ENCODE results near the gene CEND1.

CEND1 gene

GRCh38 chr11:815675-816432 is 26.0 kb upstream of the CEND1 start:
- intact Hi-C loops (cut with DNase I) = no loop called here
- DNase-seq = no peak

DNA sequence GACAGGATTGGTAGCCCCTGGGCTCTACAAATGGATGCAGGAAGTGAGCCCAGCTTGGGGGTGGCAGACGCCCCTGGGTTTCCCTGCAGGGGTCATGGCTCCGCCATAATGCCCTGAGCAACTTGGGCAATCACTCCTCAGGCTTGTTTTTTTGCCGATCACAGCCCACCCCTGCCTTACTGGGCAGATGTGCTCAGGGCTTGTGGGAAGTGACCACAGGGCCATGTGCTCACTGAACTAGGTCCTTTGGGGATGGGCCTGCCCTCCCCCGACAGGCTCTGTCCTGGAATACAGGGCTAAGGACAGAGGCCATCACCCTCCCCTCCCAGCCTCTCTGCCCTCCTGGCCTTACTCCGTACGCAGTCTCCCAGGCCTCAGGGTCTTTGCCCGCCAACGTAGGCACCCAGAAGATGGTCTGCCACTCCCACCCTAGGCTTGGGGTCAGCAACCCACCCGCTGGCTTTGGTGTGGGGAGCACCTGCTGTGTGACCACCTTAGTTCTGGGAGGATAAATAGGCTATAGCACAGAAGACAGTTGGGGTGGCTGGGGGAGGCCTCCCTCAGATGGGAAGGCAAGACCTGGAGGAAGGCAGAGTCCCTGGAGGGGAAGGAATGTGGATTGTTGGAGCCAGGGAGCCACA is 23.7 kb upstream of the CEND1 start:
- no peak for DNase-seq
- intact Hi-C loops (cut with DNase I) = no loop called here

DNA sequence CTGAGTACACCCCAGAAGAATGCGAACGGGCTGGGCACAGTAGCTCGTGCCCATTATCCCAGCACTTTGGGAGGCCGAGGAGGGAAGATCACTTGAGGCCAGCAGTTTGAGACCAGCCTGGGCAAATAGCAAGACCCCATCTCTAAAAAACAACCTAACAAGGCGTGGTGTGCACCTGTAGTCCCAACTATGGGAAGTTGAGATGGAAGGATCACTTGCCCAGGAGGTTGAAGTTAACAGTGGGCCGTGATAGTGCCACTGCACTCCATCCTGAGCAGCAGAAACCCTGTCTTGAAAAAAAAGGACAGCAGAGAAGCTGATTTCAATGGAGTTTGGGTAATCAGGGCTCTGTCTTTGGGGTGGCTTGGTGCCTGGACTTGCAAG is 23.2 kb upstream of the CEND1 start:
- no peak for DNase-seq
- intact Hi-C loops (cut with DNase I) = no loop called here

DNA sequence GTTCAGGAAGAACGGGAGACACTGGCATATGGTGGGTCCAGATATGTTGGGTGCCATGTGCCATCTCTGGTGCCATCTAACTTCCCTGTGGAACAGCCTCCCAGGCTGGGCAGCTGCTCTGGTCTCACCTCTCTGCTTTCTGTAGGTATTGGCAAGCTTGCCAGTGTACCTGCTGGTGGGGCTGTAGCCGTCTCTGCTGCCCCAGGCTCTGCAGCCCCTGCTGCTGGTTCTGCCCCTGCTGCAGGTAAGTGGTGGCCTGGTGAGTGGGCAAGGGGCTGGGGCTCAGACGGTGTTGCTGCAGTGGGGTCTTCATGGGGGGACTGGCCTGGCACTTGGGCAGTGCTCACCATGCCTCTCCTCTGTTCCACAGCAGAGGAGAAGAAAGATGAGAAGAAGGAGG is 22.5 kb upstream of the CEND1 start:
- intact Hi-C loops (cut with DNase I) = no loop called here
- no peak for DNase-seq

- intact Hi-C loops (cut with DNase I) = no loop called here
- no peak for DNase-seq
Observed at GRCh38 chr11:811446-812245, 21.8 kb upstream of the CEND1 start.

- intact Hi-C loops (cut with DNase I) = no loop called here
- no peak for DNase-seq
Observed at GRCh38 chr11:810040-810567, 20.2 kb upstream of the CEND1 start.

- intact Hi-C loops (cut with DNase I) = no loop called here
- DNase-seq = peak; percentile 95 to 99 (median 98)
Observed at GRCh38 chr11:809287-810039, 19.6 kb upstream of the CEND1 start, which contains the start of gene RPLP2. TSS of gene RPLP2 (plus strand) at chr11:809967. CDS start at chr11:810235, 268 bp downstream.

- intact Hi-C loops (cut with DNase I) = no loop called here
- DNase-seq = no peak
Observed at GRCh38 chr11:808427-809286, 18.8 kb upstream of the CEND1 start.

DNA sequence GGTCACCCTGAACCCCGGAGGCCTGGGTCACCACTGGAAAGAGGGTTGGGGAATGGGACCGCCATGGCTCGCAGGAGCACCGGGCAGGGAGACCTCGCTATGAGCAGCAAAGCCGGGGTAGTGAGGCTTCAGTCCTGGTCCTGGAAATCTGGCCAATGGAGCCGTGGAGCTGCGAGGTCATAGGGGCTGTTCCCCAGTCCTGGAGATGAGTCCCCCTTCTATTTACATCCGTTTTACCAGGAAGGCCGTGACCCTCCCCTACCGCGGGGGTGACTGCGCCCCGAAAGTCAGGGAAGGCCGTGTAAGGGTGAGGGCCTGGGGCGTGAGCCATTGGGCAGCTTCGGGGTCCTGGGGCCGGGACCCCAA is 14.7 kb upstream of the CEND1 start:
- no peak for DNase-seq
- intact Hi-C loops (cut with DNase I) = no loop called here

DNA sequence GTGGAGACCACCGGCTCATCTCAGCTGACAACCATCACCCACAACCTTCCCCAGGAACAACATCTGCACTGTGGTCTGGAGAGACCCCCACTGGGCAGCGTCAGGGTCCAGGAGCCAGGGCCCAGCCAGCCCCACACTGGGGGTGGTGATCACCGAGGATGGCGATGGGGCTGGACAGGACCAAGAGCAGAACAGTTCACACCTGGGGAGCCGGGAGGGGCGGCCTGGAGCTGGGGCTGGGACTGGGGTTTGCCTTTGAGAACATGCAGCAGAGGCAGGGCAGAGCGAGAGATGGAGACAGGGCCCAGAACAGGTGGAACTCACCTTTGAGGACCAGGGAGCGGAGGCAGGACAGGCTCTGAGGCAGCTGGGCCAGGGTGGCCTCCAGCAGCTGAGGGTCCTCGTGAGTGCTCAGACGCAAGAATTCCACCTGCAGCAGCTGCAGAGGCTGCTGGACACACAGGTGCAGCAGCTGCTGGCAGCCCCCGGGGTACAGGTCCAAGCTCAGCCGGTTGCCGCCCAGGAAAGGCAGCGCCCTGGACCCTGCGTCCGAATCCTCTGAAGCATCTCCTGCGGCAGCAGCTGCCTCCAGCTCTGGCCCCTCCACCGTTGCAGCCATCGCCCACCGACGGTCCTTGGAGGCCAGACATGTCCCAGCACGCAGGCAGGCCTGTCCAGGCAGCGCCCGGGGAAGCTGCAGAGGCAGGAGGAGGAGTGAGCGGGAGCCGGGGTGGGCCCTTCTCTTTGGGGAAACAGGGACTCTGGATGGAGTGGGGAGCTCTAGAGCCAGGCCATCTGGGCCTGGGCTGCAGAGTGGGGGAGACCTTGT is 14.1 kb upstream of the CEND1 start:
- intact Hi-C loops (cut with DNase I) = no loop called here
- no peak for DNase-seq

DNA sequence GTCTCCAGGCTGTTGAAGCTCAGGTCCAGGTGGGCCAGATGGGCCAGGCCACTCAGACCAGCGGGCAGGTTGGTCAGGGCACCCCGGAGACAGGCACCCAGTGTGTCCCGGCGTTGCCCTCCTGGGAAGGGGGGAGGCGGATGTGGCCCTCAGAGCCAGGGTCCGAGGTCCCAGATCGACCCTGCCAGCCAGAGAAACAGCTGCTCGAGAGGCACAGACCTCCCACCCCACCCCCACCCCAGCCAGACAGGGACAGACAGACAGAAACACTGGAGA is 13.5 kb upstream of the CEND1 start:
- DNase-seq = no peak
- intact Hi-C loops (cut with DNase I) = no loop called here

- DNase-seq = no peak
- intact Hi-C loops (cut with DNase I) = no loop called here
Observed at GRCh38 chr11:802693-803466, 13.0 kb upstream of the CEND1 start.

DNA sequence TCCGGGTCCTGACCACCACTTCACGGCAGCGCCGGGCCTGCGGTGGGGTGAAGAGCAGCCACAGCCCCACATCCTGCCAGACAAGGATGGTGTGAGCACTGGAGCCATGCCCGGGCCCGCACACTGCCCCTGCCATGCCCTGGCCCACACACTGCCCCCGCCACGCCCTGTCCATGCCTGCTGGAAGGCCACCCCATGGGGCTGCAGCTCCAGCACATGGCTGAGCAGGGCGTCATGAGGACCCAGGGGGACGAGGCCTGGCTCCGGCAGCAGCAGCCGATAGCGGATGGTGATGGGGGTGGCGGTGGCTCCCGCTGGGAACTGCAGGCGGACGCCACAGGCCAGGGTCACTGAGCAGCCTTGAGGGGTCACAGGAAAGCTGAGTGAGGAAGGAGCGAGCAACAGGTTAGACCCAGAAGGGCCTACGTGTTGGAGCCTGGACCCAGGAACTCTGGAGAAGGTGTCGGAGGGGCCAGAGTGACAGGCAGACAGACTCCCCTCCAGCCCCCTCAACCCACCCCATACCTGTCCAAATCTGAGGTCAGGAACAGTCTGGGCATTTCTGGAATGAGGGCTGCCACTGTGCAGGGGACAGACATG is 12.2 kb upstream of the CEND1 start:
- intact Hi-C loops (cut with DNase I) = no loop called here
- DNase-seq = no peak

DNA sequence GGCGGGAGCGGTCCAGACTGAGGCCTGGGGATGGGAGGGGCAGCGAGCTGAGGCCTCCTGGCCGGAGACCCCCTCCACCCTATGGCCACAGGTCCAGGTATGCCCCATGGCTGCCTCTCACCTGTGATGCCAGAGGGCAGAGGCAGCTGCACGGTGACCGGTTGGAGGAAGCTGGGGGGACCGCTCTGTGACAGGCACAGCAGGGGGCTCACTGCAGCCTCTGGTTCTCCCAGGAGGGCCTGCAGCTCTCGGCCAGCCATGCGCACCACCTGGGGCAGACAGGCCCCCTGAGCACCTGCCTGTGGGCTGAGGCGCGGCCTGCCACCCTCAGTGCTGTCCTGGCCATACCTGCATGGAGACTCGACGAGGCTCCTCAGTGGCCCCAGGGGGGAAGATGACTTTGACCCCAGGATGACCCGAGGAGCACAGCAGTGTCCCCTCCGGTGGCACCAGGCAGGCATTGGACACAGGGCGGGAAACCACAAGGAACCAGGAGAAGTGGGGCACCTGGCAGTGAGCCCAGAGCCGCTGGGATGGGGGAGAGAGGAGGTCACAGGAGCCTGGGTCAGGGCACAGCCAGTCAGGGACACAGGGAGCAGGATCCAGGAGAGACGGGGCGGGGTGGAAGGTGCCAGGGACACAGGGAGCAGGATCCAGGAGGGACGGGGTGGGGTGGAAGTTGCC is 11.3 kb upstream of the CEND1 start:
- intact Hi-C loops (cut with DNase I) = no loop called here
- DNase-seq = no peak

- intact Hi-C loops (cut with DNase I) = no loop called here
- no peak for DNase-seq
Observed at GRCh38 chr11:800473-800872, 10.6 kb upstream of the CEND1 start.
